Activated naive CD8-positive, alpha-beta T cell treated with anti-CD3 and anti-CD28 coated beads, Interleukin-2, amount 50 U/mL, for 24 hours (primary cell): ENCODE results near the gene SSR1.
A peak's percentile ranks its signal among the peaks of the same experiment; 100 is the strongest.

ENCODE experiments used
- ATAC-seq: fragments of 150-1000 bp; cut with Tn5 transposase; one replicate; pipeline ENCODE4 v1.10.0; 2021
- DNase-seq: peaks from one replicate; pipeline ENCODE4 v3.0.0; 2021
- H3K27ac Mint-ChIP-seq: one replicate; pipeline ENCODE4 v1.8.0; 2021; ENCODE audit warnings: mild to moderate bottlenecking, mixed read lengths
- H3K27me3 Mint-ChIP-seq: one replicate; pipeline ENCODE4 v1.8.0; 2021; ENCODE audit warnings: mixed read lengths
- H3K36me3 Mint-ChIP-seq: one replicate; pipeline ENCODE4 v1.8.0; 2021; ENCODE audit warnings: low read depth, mixed read lengths
- H3K4me1 Mint-ChIP-seq: one replicate; pipeline ENCODE4 v1.8.0; 2021; ENCODE audit warnings: mixed read lengths
- H3K4me3 Mint-ChIP-seq: one replicate; pipeline ENCODE4 v1.8.0; 2021; ENCODE audit warnings: mild to moderate bottlenecking, moderate library complexity, mixed read lengths
- H3K9me3 Mint-ChIP-seq: one replicate; pipeline ENCODE4 v1.8.0; 2021; ENCODE audit warnings: mixed read lengths

SSR1 gene

GRCh38 chr6:7261852-7262461 is 51.0 kb downstream of the SSR1 start:
- ATAC-seq: no peak
- DNase-seq: no peak
- H3K27me3 Mint-ChIP-seq: peaks cover 28% of the 10 kb centered on the region
- H3K27ac Mint-ChIP-seq: peak overlapping the region; percentile 27
- H3K4me1 Mint-ChIP-seq: peaks cover 19% of the 10 kb centered on the region
- H3K9me3 Mint-ChIP-seq: no peaks in the 10 kb centered on the region
- H3K36me3 Mint-ChIP-seq: no peaks in the 10 kb centered on the region
- H3K4me3 Mint-ChIP-seq: peak overlapping the region; percentile 76

GRCh38 chr6:7261032-7261841 is 51.8 kb downstream of the SSR1 start:
- Mint-ChIP-seq H3K27ac (peak overlapping the region; percentile 26), H3K27me3 (peaks cover 28% of the 10 kb centered on the region), H3K9me3 (no peaks in the 10 kb centered on the region), H3K36me3 (no peaks in the 10 kb centered on the region), H3K4me1 (peaks cover 19% of the 10 kb centered on the region), H3K4me3 (peak overlapping the region; percentile 76)
- ATAC-seq (peak; percentile 96), DNase-seq (peak; percentile 64)

DNA sequence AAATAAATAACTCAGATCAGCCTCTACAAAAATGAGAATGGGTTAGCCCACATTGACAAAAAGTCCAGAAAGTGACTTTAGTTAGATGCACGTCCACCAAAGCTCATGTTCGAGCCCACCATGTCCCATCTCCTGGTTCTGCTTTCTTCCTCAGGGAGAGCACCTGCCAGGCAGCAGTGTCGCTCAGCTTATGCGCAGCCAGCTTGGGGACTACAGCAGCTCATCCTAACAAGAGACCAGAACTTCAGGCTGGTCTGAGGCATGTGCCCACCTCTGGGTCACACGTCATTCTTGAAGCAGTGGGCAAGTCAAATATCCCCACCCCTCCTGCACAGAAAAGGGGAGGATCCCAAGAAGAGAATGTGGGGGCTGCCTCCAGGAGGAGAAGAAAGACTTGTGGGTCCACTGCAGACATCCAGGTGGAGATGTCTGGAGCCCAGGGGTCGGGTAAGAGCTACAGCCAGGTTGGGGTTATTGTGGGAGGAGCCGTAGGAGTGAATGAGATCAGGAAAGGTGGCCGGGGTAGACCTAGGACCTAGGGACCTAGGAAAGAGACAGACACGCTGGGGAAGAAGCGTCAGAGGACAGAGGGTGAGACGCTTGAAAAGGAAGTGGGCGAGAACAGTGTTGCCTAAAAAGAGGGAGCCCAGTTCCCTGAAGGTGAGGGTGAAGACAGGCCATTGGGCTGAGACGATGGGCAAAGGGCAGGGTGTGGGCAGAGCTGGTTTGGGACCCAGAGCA is 52.5 kb downstream of the SSR1 start:
- H3K27ac Mint-ChIP-seq: peak overlapping the region; percentile 26
- ATAC-seq: no peak
- peaks cover 28% of the 10 kb centered on the region for H3K27me3 Mint-ChIP-seq
- H3K4me3 Mint-ChIP-seq: peak overlapping the region; percentile 76
- no peaks in the 10 kb centered on the region for H3K9me3 Mint-ChIP-seq
- no peak for DNase-seq
- H3K36me3 Mint-ChIP-seq: peaks cover 3% of the 10 kb centered on the region
- H3K4me1 Mint-ChIP-seq: peaks cover 19% of the 10 kb centered on the region

GRCh38 chr6:7258231-7258763 is 54.7 kb downstream of the SSR1 start:
- DNase-seq (no peak), ATAC-seq (no peak)
- Mint-ChIP-seq H3K36me3 (peaks cover 3% of the 10 kb centered on the region), H3K4me1 (peaks cover 19% of the 10 kb centered on the region), H3K4me3 (no peak overlapping the region), H3K27me3 (peaks cover 28% of the 10 kb centered on the region), H3K9me3 (no peaks in the 10 kb centered on the region), H3K27ac (no peak overlapping the region)

DNA sequence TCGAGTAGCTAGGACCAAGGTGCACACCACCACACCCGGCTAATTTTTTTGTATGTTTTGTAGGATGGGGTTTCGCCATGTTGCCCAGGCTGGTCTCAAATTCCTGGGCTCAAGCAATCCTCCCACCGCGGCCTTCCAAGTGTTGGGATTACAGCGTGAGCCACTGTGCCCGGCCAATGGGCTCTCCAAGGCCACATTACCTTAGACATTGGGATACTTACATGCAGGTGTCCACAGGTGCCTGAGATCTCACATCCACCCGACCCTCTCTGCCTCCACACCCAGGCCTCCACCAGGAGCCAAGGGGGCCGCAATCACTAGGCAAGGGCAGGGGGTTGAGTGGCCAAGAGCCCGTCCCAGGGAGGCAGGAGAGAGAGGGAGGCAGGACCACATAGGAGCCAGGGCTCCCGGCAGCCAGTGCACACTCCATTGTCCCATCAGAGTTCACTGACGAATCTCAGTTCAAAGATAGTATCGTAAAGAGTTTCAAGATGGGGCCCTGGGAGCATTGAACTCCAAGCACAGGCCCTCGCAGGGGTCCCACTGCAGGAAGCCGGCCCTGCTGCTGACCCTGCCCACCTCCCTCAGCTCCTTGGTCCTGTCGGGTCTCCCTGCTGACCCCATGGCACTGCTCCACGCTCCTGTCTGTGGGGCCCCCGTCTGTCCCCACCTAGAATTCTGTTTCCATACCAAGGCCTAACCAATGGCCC is 55.3 kb downstream of the SSR1 start:
- no peaks in the 10 kb centered on the region for H3K9me3 Mint-ChIP-seq
- no peak for DNase-seq
- H3K36me3 Mint-ChIP-seq: peaks cover 3% of the 10 kb centered on the region
- peaks cover 28% of the 10 kb centered on the region for H3K27me3 Mint-ChIP-seq
- H3K27ac Mint-ChIP-seq: no peak overlapping the region
- H3K4me3 Mint-ChIP-seq: no peak overlapping the region
- H3K4me1 Mint-ChIP-seq: peaks cover 19% of the 10 kb centered on the region
- no peak for ATAC-seq

GRCh38 chr6:7256785-7257184 is 56.2 kb downstream of the SSR1 start:
- no peaks in the 10 kb centered on the region for H3K9me3 Mint-ChIP-seq
- no peak overlapping the region for H3K27ac Mint-ChIP-seq
- H3K27me3 Mint-ChIP-seq: peaks cover 20% of the 10 kb centered on the region
- peaks cover 14% of the 10 kb centered on the region for H3K4me1 Mint-ChIP-seq
- ATAC-seq: no peak
- no peak for DNase-seq
- H3K4me3 Mint-ChIP-seq: no peak overlapping the region
- peaks cover 3% of the 10 kb centered on the region for H3K36me3 Mint-ChIP-seq

GRCh38 chr6:7255918-7256317 is 57.1 kb downstream of the SSR1 start:
- Mint-ChIP-seq H3K36me3 (peaks cover 3% of the 10 kb centered on the region), H3K4me1 (peaks cover 7% of the 10 kb centered on the region), H3K27ac (no peak overlapping the region), H3K4me3 (no peak overlapping the region), H3K27me3 (peaks cover 15% of the 10 kb centered on the region), H3K9me3 (no peaks in the 10 kb centered on the region)
- no peak for DNase-seq
- no peak for ATAC-seq

- Mint-ChIP-seq H3K27me3 (peaks cover 9% of the 10 kb centered on the region), H3K4me1 (no peaks in the 10 kb centered on the region), H3K4me3 (no peak overlapping the region), H3K27ac (no peak overlapping the region), H3K9me3 (no peaks in the 10 kb centered on the region), H3K36me3 (peaks cover 3% of the 10 kb centered on the region)
- DNase-seq (no peak), ATAC-seq (no peak)
Observed at GRCh38 chr6:7254980-7255835, 57.8 kb downstream of the SSR1 start.

GRCh38 chr6:7252390-7252789 is 60.6 kb downstream of the SSR1 start:
- ATAC-seq: no peak
- Mint-ChIP-seq H3K4me1 (no peaks in the 10 kb centered on the region), H3K4me3 (no peak overlapping the region), H3K9me3 (no peaks in the 10 kb centered on the region), H3K27me3 (no peaks in the 10 kb centered on the region), H3K36me3 (peaks cover 11% of the 10 kb centered on the region), H3K27ac (no peak overlapping the region)
- DNase-seq: no peak

DNA sequence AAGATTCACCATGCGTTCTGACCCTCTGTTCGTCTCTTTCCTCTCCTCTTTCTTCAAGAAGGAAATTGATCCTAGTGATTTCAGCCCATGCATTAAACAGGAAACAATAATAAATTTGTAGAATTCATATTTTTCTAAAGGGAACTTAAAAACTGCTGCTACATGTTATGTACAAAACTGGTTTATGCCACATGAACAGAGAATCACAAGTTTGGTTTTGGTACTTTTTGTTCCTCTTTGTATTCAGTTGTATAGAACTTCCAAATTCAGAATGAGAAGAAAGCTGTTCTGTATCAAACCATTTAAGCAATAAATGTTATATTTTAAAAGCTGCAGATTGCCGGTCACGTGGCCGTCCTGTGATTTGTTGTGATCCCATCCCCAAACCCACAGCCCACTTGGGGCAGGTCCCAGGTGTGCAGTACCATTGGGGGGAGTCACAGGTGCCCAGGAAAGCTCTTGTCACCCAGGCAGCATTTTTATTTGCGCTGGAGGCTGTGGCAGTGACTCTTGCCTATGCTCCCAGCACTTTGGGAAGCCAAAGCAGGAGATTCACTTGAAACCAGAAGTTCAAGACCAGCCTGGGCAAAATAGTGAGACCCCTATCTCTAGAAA is 61.2 kb downstream of the SSR1 start:
- Mint-ChIP-seq H3K27me3 (no peaks in the 10 kb centered on the region), H3K4me3 (no peak overlapping the region), H3K9me3 (no peaks in the 10 kb centered on the region)

GRCh38 chr6:7250812-7251211 is 62.2 kb downstream of the SSR1 start:
- DNase-seq (no peak), ATAC-seq (no peak)
- Mint-ChIP-seq H3K4me3 (no peak overlapping the region), H3K4me1 (no peaks in the 10 kb centered on the region), H3K27me3 (no peaks in the 10 kb centered on the region), H3K9me3 (no peaks in the 10 kb centered on the region), H3K36me3 (peaks cover 15% of the 10 kb centered on the region), H3K27ac (no peak overlapping the region)

More for the DNA sequence above, 61.2 kb downstream of the SSR1 start:
- Mint-ChIP-seq H3K36me3 (peaks cover 15% of the 10 kb centered on the region), H3K4me1 (no peaks in the 10 kb centered on the region), H3K27ac (no peak overlapping the region)
- DNase-seq (no peak), ATAC-seq (no peak)

- Mint-ChIP-seq H3K27ac (no peak overlapping the region), H3K4me1 (no peaks in the 10 kb centered on the region), H3K4me3 (no peak overlapping the region), H3K27me3 (no peaks in the 10 kb centered on the region), H3K36me3 (peaks cover 12% of the 10 kb centered on the region), H3K9me3 (no peaks in the 10 kb centered on the region)
- DNase-seq: no peak
- no peak for ATAC-seq
Observed at GRCh38 chr6:7249946-7250643, 62.9 kb downstream of the SSR1 start.

DNA sequence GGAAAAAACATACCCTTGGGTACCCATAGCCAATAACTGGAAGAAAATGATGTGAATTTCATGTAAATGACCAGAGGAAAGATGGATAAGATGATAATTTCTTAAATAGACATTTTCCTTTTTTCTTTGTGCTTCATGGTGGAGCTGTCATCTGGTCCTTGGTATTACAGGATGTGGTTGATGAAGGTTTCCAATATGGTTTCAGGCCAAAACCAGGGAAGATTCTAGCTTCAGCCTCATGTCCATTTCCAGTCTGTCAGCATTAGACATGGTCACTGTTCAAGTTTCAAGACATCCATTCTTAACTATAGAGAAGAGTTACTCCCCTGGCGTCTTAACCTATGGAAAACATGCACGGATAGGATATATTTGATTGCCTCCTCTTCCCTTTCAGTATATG is 63.6 kb downstream of the SSR1 start:
- DNase-seq (no peak), ATAC-seq (no peak)
- Mint-ChIP-seq H3K9me3 (no peaks in the 10 kb centered on the region), H3K4me1 (no peaks in the 10 kb centered on the region), H3K4me3 (no peak overlapping the region), H3K36me3 (peaks cover 16% of the 10 kb centered on the region), H3K27me3 (no peaks in the 10 kb centered on the region), H3K27ac (no peak overlapping the region)
